Testis (tissue), 2 donors: ENCODE data around the gene PRSS12.

Source experiments
- CTCF ChIP-seq, 3 experiments: fragments of 450-650 bp in 2 of 3; fragments of 200-600 bp in 1 of 3; sonication (generic) in 1 of 3; IDR thresholded peaks; one replicate each; pipeline ENCODE4 v1.5.1; 2016 to 2019; ENCODE audit warnings: antibody characterized with exemption in 3 of 3, mild to moderate bottlenecking in 2 of 3, moderate library complexity in 1 of 3
- POLR2A ChIP-seq: fragments of 450-650 bp; IDR thresholded peaks from one replicate; pipeline ENCODE4 v1.6.1; 2017; ENCODE audit warnings: antibody characterized with exemption, mild to moderate bottlenecking, moderate library complexity

GRCh38 chr4:118350961-118351360 is 1.8 kb downstream of the PRSS12 start:
- TF ChIP-seq CTCF (IDR thresholded peaks at IDR 0.05) (no peak), POLR2A (no peak)
